ENCODE measurements around the gene HLA-DMB.

- TF ChIP-seq EZH2 (IDR thresholded peaks at IDR 0.05; ENCODE audit: borderline replicate concordance, insufficient read depth, low read length, poor library complexity, severe bottlenecking) (no peak), CTCF (IDR thresholded peaks at IDR 0.05; ENCODE audit: poor library complexity, severe bottlenecking) (no peak)
- TF ChIP-seq, protein P1, sequence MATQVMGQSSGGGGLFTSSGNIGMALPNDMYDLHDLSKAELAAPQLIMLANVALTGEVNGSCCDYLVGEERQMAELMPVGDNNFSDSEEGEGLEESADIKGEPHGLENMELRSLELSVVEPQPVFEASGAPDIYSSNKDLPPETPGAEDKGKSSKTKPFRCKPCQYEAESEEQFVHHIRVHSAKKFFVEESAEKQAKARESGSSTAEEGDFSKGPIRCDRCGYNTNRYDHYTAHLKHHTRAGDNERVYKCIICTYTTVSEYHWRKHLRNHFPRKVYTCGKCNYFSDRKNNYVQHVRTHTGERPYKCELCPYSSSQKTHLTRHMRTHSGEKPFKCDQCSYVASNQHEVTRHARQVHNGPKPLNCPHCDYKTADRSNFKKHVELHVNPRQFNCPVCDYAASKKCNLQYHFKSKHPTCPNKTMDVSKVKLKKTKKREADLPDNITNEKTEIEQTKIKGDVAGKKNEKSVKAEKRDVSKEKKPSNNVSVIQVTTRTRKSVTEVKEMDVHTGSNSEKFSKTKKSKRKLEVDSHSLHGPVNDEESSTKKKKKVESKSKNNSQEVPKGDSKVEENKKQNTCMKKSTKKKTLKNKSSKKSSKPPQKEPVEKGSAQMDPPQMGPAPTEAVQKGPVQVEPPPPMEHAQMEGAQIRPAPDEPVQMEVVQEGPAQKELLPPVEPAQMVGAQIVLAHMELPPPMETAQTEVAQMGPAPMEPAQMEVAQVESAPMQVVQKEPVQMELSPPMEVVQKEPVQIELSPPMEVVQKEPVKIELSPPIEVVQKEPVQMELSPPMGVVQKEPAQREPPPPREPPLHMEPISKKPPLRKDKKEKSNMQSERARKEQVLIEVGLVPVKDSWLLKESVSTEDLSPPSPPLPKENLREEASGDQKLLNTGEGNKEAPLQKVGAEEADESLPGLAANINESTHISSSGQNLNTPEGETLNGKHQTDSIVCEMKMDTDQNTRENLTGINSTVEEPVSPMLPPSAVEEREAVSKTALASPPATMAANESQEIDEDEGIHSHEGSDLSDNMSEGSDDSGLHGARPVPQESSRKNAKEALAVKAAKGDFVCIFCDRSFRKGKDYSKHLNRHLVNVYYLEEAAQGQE (IDR thresholded peaks at IDR 0.05; ENCODE audit: borderline replicate concordance): no peak
Measured at GRCh38 chr6:32889533-32889932, 51.3 kb downstream of the HLA-DMB start.
